GM12892 (cell line): Measurements from ENCODE around the gene SMURF2.

ENCODE experiments used
- POLR2A ChIP-seq: IDR thresholded peaks from 2 replicates; pipeline ENCODE4 v1.6.1; 2011; ENCODE audit warnings: low read depth, low read length, control low read depth
- POLR2AphosphoS5 ChIP-seq: IDR thresholded peaks from 2 replicates; pipeline ENCODE4 v1.6.1; 2011; ENCODE audit warnings: low read depth, low read length, control low read depth
- TAF1 ChIP-seq: IDR thresholded peaks from 2 replicates; pipeline ENCODE4 v1.6.1; 2011; ENCODE audit warnings: low read depth, mild to moderate bottlenecking, control low read depth, low read length, borderline replicate concordance

- no peak for TF ChIP-seq POLR2AphosphoS5
- no peak; the same call in 1 of the 2 replicates for TF ChIP-seq POLR2A
- TF ChIP-seq TAF1 = no peak
Measured at GRCh38 chr17:64497565-64498035, 164.5 kb downstream of the SMURF2 start.
